Activated CD8-positive, alpha-beta T cell treated with anti-CD3 and anti-CD28 coated beads for 36 hours (primary cell): ENCODE results near the gene GABRR3. TPM values are rescaled to one million over a fixed set of nuclear protein-coding genes. Genes with fewer than 3 reads are reported as not detected.

Experiments
- ATAC-seq: fragments of 200-7000 bp; cut with Tn5 transposase; one replicate; pipeline ENCODE4 v1.10.0; 2021; ENCODE audit warnings: mild to moderate bottlenecking, moderate library complexity
- CTCF ChIA-PET: fragments of 350-600 bp; sonication (Branson Sonifier 250); formaldehyde crosslinking; loops from one replicate; lab custom pipeline; 2021; ENCODE audit warnings: antibody characterized with exemption; lab: Charles Lee
- POLR2A ChIA-PET: fragments of 350-600 bp; sonication (Branson Sonifier 250); formaldehyde crosslinking; loops from one replicate; lab custom pipeline; 2021; ENCODE audit warnings: antibody characterized with exemption; lab: Charles Lee
- DNase-seq: peaks from one replicate; pipeline ENCODE4 v3.0.0-alpha.2; 2020
- H3K27ac Mint-ChIP-seq: one replicate; pipeline ENCODE4 v1.8.0; 2021; ENCODE audit warnings: mild to moderate bottlenecking, mixed read lengths
- H3K27me3 Mint-ChIP-seq: one replicate; pipeline ENCODE4 v1.8.0; 2021; ENCODE audit warnings: mixed read lengths
- H3K36me3 Mint-ChIP-seq: one replicate; pipeline ENCODE4 v1.8.0; 2021; ENCODE audit warnings: low read depth, mixed read lengths
- H3K4me1 Mint-ChIP-seq: one replicate; pipeline ENCODE4 v1.8.0; 2021; ENCODE audit warnings: low read depth, mixed read lengths
- H3K4me3 Mint-ChIP-seq: one replicate; pipeline ENCODE4 v1.8.0; 2021; ENCODE audit warnings: mild to moderate bottlenecking, moderate library complexity, mixed read lengths
- H3K9me3 Mint-ChIP-seq: one replicate; pipeline ENCODE4 v1.8.0; 2021; ENCODE audit warnings: mixed read lengths
- CTCF ChIP-seq: fragments of 200-600 bp; IDR thresholded peaks from one replicate; pipeline ENCODE4 v1.8.0; 2022; ENCODE audit warnings: antibody characterized with exemption, mild to moderate bottlenecking
- intact Hi-C: fragments of 100-400 bp; cut with micrococcal nuclease; formaldehyde crosslinking; loops from one replicate; pipeline ENCODE4 v1.10.0; 2022
- total RNA-seq, 2 experiments: library from RNA; stranded (reverse); gene quantifications; one replicate each; pipeline ENCODE4 v1.2.3, GENCODE V29; 2021

GABRR3 gene
- total RNA-seq, 2 experiments from 2014 or later = not detected

- Mint-ChIP-seq H3K27me3 (no peaks in the 10 kb centered on the region), H3K27ac (peak overlapping the region; percentile 96), H3K4me3 (peak overlapping the region; percentile 89), H3K9me3 (no peaks in the 10 kb centered on the region), H3K36me3 (peaks cover 24% of the 10 kb centered on the region), H3K4me1 (peaks cover 58% of the 10 kb centered on the region)
- TF ChIP-seq CTCF = no peak
- CTCF ChIA-PET = interaction anchor here (0.8 to 5.8 kb wide), 8 partner anchors 10 to 155 kb away, joined by 3 to 44 read pairs (median 4); partner anchors contain the start of gene CRYBG3
- DNase-seq = no peak
- no peak for ATAC-seq
- POLR2A ChIA-PET = interaction anchor here (0.9 to 1.2 kb wide), 2 partner anchors 17 to 150 kb away, joined by 3 to 5 read pairs; partner anchors contain the start of gene CRYBG3
- intact Hi-C loops = loop anchor here (5.0 kb wide), 1 partner anchor 51 kb away; no protein-coding TSS in a partner anchor
These were observed 64.0 kb downstream of the GABRR3 start for GRCh38 chr3:97970956-97971620.

- intact Hi-C loops = loop anchor here (5.0 kb wide), 1 partner anchor 52 kb away; no protein-coding TSS in a partner anchor
- Mint-ChIP-seq H3K4me1 (peaks cover 63% of the 10 kb centered on the region), H3K27ac (peak overlapping the region; percentile 96), H3K9me3 (no peaks in the 10 kb centered on the region), H3K4me3 (peak overlapping the region; percentile 89), H3K27me3 (no peaks in the 10 kb centered on the region), H3K36me3 (peaks cover 32% of the 10 kb centered on the region)
- ChIA-PET CTCF (interaction anchor here (1.1 to 5.8 kb wide), 4 partner anchors 11 to 149 kb away, joined by 3 to 44 read pairs (median 8); partner anchors contain the start of gene CRYBG3), POLR2A (no interaction called here)
- no peak for DNase-seq
- no peak for ATAC-seq
- no peak for TF ChIP-seq CTCF
These were observed 65.0 kb downstream of the GABRR3 start for GRCh38 chr3:97970156-97970555.

- intact Hi-C loops = no loop called here
- Mint-ChIP-seq H3K4me1 (peaks cover 65% of the 10 kb centered on the region), H3K36me3 (peaks cover 36% of the 10 kb centered on the region), H3K4me3 (peak overlapping the region; percentile 89), H3K27ac (no peak overlapping the region), H3K27me3 (no peaks in the 10 kb centered on the region), H3K9me3 (no peaks in the 10 kb centered on the region)
- CTCF ChIA-PET = interaction anchor here (0.8 to 5.8 kb wide), 6 partner anchors 9 to 175 kb away, joined by 3 to 44 read pairs (median 4); partner anchors contain the start of gene CRYBG3
- ATAC-seq = no peak
- no peak for DNase-seq
- POLR2A ChIA-PET = interaction anchor here (0.9 to 1.6 kb wide), 2 partner anchors 32 to 56 kb away, joined by 3 to 4 read pairs; no protein-coding TSS in a partner anchor
- no peak for TF ChIP-seq CTCF
These were observed 65.6 kb downstream of the GABRR3 start for GRCh38 chr3:97969541-97969940.

GRCh38 chr3:97968376-97968775 lies 66.7 kb downstream of the GABRR3 start:
- no peak for TF ChIP-seq CTCF
- Mint-ChIP-seq H3K36me3 (peaks cover 44% of the 10 kb centered on the region), H3K27me3 (no peaks in the 10 kb centered on the region), H3K9me3 (no peaks in the 10 kb centered on the region), H3K4me3 (no peak overlapping the region), H3K27ac (no peak overlapping the region), H3K4me1 (peaks cover 72% of the 10 kb centered on the region)
- POLR2A ChIA-PET = interaction anchor here (1.2 to 1.6 kb wide), 3 partner anchors 17 to 146 kb away, joined by 4 to 5 read pairs (median 4); partner anchors contain the start of gene CRYBG3
- DNase-seq (peak; percentile 38), ATAC-seq (peak; percentile 22)
- CTCF ChIA-PET = interaction anchor here (0.7 to 5.8 kb wide), 8 partner anchors 10 to 174 kb away, joined by 3 to 44 read pairs (median 4); partner anchors contain the start of gene CRYBG3
- intact Hi-C loops = no loop called here
